CD4-positive, alpha-beta T cell treated with Interleukin-4 for 4 hours (primary cell): Measurements from ENCODE around the gene KRT72.

Source experiments
- DNase-seq: peaks from one replicate; pipeline ENCODE4 v3.0.0-alpha.2; 2020

The KRT72 gene

GRCh38 chr12:52629281-52630007 is 28.2 kb upstream of the KRT72 start:
- DNase-seq: no peak

- no peak for DNase-seq
These were observed 27.6 kb upstream of the KRT72 start for GRCh38 chr12:52628841-52629240.

GRCh38 chr12:52628111-52628507 is 26.8 kb upstream of the KRT72 start:
- DNase-seq: no peak

GRCh38 chr12:52627395-52628110 is 26.3 kb upstream of the KRT72 start:
- no peak for DNase-seq

GRCh38 chr12:52622349-52622748 is 21.1 kb upstream of the KRT72 start:
- DNase-seq: no peak

GRCh38 chr12:52618866-52619265 is 17.6 kb upstream of the KRT72 start:
- DNase-seq: no peak

- DNase-seq: no peak
These were observed 17.0 kb upstream of the KRT72 start, which contains the start of gene KRT73 for GRCh38 chr12:52618216-52618615. TSS of gene KRT73 (minus strand) at chr12:52618559. CDS start at chr12:52618524, 35 bp downstream.

- DNase-seq: no peak
These were observed 16.1 kb upstream of the KRT72 start for GRCh38 chr12:52617403-52617785.

- DNase-seq: no peak
These were observed 15.6 kb upstream of the KRT72 start for GRCh38 chr12:52616680-52617402.

GRCh38 chr12:52615912-52616311 is 14.6 kb upstream of the KRT72 start:
- DNase-seq: no peak

- no peak for DNase-seq
These were observed 14.1 kb upstream of the KRT72 start for GRCh38 chr12:52615208-52615868.

- DNase-seq: no peak
These were observed 13.3 kb upstream of the KRT72 start for GRCh38 chr12:52614381-52615207.

GRCh38 chr12:52613384-52614030 is 12.2 kb upstream of the KRT72 start:
- DNase-seq: no peak

GRCh38 chr12:52612431-52613383 is 11.4 kb upstream of the KRT72 start:
- no peak for DNase-seq

- no peak for DNase-seq
These were observed 9.8 kb upstream of the KRT72 start for GRCh38 chr12:52611080-52611468.

- DNase-seq: no peak
These were observed 7.8 kb upstream of the KRT72 start for GRCh38 chr12:52608826-52609630.

- no peak for DNase-seq
These were observed 6.9 kb upstream of the KRT72 start for GRCh38 chr12:52608161-52608560.

GRCh38 chr12:52607314-52607713 is 6.1 kb upstream of the KRT72 start:
- DNase-seq: no peak

GRCh38 chr12:52606581-52607218 is 5.4 kb upstream of the KRT72 start:
- no peak for DNase-seq
